HG02970 (cell line): ENCODE results near the gene FAM168A.

Experiments
- ATAC-seq: cut with Tn5 transposase; IDR thresholded peaks from one replicate; pipeline ENCODE4 v1.9.1; 2021; ENCODE audit warnings: mild to moderate bottlenecking, moderate library complexity, moderate number of reproducible peaks; ENCODE audit not compliant: unreplicated experiment, low FRiP score

Gene FAM168A

DNA sequence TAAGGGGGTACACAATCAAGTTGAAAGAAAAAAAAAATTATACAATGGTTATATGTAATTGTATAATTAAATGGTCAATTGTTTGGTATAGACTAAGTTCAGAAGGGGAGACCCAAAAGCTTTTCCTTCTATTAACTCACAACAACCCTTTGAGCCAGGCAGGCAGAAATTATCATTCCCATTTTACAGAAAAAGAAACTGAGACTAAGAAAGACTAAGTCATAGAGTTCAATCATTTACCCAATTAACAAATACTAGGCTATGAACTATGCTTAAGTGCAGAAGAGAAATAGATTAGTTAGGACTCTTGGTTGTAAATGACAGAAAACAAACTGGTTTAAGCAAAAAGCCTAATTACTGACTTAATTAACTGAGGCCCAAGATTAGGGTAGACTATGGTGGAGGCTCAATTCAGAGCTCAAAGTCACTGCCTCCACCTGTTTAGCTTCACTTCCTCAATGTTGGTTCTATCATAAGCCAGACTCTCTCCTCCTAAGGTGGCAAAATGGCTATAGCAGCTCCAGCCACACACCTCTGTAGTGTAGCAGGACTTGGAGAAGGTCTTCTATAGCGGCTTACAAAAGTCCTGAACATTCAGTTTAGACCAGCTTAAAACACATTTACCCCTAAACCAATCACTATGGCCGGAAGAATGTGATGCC, 34.2 kb downstream of the FAM168A start:
- ATAC-seq, result no peak

DNA sequence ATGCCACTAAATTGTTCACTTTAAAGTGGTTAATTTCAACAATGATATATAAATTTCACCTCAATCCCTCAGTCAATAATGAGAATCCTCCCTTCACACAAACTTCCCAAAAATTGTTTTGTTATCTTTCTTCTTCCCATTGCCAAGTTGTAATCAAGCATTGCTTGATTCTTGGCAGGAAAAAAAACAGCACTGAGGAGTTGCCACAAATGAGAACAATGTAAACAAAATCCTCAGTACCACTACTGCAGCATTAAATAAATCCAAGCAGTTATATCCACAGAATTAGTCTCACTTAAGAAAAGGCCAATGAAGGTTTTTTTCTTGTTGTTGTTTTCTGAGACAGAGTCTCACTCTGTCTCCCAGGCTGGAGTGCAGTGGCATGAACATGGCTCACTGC, 38.2 kb downstream of the FAM168A start:
- ATAC-seq, result no peak

DNA sequence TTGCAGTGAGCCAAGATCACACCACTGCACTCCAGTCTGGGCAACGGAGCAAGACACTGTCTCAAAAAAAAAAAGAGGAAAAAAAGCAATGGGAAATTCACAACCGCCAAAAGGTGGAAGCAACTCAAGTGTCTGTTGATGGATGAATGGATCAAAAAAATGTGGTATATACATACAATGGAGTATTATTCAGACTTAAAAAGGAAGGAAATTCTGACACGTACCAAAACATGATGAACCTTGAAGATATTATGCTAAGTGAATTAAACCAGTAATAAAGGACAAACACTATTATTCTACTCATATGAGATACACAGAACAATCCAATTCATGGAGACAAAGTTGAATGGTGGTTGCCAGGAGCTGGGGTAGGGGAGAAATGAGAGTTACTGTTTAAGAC, 40.9 kb downstream of the FAM168A start:
- no peak for ATAC-seq

DNA sequence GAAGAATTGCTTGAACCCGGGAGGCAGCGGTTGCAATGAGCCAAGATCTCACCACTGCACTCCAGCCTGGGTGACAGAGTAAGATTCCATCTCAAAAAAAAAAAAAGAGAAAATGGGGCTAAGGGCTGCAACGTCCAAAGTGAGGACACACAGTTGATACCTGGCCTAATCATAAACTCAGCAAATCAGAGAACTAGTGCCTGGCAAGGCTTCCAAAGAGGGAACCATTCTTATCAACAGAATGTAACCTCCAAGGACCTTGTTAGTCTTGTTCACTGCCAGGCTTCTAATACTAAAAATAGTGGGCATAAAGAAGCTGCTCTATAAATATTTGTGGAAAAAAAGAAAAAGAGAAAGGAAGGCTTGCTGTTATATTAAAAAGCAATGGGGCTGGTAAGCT, 42.3 kb downstream of the FAM168A start:
- no peak for ATAC-seq

DNA sequence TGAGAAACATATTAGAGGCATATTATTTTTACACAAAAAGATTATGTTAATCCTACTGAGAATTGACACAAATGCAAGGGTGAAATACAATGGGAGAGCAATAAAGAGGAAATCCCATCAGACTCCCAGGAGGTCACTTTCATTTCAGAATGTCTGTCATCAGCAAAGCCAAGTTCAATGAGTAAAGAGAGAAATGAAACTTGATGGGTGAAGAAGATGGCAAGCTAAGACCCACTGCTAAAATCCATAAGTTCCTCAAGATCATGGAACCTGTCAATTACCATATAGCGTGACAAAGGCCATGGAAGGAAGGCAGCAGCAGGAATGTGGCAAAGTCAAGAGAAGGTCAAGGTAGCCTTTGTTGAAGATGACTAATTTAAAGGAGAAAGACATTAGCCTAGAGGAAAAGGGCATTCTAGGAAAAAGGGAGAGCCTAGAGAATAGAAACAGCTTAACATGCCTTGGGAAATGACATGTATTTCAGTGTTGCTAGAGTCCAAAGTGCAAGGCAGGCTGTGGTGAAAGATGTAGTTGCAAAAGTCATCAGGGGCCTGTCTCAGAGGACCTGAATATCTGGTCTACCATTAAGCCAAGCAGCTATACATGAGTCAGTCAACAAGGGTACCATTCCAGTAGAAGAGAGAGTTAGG, 43.1 kb downstream of the FAM168A start:
- ATAC-seq, result no peak

DNA sequence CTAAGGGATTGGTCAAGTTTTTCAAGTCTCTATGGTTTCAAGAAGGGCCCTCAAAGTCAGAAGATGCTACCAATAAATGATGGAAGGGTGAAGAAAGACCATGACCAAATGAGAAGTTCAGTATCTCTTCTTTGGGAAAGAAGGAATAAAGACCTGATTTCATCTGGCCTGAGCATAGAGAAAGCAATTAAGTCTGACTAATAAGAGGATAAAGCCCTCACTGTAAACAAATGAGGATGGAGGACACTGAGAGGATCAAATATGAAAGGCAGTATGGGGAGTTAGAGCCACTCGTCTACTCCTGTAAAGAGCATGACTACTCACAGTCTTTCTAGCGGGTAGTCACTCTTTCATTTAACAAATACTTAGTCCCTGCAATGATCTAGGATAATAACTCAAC, 44.6 kb downstream of the FAM168A start:
- ATAC-seq, result no peak

DNA sequence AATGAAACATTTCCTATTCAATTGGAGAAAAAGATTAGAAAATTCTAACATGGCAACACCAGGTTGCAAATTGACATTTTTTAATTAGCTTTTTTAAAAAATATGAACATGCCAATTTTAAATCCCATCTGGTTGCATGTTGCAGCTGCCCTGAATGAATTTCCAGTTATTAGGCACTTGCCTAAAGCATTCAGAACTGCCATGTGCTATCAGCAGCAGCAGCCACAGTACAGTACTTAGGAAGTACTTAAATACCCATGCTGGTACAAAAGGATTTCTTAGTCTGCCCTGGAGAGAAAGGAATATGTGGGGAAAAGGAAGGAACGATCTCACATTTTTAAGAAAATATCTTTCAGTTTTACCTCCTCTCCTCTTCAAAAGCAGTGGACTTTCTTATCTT, 46.2 kb downstream of the FAM168A start:
- no peak for ATAC-seq

DNA sequence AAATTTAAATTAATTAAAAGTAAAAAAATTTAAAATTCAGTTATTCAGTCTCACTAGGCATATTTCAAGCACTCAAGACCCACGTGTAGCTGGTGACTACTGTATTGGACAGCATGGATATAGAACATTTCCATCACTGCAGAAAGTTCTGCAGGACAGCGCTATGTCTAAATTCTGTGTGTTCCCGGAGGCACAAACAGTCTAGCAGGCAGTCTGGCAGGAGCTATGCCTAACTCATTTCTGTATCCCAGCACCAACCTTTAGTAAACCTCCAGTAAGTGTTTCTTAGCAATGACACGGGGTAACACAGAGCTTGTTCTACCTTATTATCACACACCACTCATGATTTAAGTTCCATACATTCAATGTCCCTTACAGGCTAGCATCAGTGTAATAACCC, 48.5 kb downstream of the FAM168A start:
- ATAC-seq, result no peak

DNA sequence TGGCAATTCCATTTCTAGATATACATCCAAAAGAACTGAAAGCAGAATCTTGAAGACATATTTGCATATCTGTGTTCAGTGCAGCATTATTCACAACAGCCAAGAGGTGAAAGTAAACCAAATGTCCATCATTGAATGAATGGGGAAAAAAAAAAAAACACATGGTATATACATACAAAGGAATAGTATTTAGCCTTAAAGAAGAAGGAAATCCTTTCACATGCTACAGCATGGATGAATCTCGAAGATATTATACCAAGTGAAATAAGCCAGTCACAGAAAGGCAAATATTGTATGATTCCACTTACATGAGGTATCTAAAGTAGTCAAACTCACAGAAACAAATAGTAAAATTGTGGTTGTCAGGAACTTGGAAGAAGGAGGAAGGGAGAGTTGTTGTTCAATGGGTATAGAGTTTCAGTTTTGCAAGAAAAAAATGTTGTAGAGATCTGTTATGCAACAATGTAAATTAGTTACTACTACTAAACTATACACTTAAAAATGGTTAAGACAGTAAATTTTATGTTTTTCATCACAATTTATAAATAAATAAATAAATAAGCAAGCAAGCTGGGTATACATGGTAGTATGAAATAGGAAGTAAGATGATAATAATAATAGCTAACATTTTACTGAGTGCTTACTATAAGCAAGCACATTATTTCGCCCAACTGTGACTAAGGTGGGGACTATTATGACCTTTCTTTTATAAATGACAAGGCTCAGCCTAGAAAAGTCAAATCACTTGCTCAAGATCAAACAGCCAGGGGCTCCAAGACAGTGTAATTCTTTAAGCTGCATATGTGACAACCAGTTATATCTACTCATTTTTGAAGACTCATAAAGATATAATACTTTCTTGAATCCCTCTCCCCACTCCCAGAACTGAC, 50.0 kb downstream of the FAM168A start:
- no peak for ATAC-seq

DNA sequence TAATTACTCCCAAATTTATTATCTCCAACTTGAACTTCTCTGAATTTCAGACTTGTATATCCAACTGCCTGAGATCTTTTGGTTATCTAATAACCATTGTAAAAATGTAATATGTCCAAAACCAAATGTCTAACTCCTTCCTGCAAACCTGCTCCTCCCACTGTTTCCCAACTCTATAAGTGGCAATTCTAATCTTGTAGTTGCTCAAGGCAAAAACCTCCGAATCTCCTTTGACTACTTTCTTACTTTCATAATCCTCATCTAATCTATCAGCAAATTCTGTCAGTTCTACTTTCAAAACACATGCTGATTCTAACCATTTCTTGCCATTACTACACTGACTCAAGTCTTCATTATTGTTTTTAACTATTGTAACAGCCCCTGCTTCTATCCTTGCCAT, 55.7 kb downstream of the FAM168A start:
- no peak for ATAC-seq

DNA sequence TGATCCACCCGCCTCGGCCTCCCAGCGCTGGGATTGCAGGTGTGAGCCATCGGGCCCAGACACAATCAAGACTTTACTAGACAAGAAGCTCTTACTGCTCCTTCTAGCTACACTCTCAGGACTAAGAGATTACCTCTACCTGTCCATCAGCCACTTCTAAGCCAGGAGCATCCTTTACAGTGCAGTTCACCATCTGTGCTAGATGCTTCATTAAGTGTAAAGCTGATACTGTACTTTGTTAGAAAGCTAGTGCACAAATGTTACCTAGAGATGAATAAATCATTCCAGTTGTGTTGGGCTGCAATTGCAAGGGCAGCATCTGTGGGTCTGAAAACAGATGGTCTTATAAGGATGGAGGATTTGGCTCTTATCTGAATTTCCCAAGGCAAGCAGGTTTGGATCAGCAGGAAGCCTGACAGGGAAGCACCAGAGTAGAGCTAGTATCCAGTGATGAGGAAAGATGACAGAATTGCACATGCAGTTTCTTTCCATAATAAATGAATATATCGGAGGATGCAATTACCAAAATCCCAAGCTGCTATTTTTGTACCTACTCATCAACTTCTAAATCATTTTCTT, 58.3 kb downstream of the FAM168A start:
- no peak for ATAC-seq

DNA sequence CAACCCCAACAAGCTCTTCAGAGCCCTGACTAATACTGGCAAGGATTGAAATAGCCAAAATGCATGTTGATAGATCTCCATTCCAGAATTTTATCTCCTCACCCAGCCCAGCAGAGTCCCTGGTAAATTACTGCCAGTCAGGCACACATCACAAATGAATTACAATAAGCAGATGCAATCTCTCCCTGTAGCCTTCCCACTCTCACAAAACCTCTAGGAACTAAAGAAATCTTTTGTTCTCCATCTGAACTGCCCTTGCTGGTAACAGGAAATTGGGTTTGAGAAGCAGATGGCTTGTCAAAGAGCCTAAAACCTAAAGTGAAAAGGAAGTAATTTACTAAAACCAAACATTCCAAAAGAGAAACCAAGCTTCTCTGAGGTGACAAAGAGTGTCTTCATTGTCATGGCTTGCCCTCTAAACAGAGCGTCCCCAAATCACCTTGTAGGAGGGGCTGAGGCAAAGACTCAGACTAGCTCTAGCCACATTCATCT, 59.5 kb downstream of the FAM168A start:
- no peak for ATAC-seq

DNA sequence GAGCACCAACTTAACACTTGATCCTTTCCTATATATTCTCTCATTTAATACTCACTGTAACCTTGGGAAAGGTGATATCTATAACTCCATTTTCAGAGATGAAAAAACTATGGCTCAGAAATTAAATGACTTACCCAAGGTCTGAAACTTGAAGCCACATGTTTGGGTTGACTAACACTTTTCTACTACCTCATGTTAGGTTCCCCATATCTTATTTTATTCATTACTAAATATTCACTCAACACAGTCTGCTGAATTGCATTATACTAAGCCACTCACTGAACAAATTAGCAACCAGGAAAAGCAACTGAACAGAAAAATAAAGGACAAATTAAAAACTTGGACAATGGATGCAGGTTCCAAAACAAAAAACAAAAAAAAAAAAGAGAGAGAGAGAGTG, 59.9 kb downstream of the FAM168A start:
- ATAC-seq, result no peak

DNA sequence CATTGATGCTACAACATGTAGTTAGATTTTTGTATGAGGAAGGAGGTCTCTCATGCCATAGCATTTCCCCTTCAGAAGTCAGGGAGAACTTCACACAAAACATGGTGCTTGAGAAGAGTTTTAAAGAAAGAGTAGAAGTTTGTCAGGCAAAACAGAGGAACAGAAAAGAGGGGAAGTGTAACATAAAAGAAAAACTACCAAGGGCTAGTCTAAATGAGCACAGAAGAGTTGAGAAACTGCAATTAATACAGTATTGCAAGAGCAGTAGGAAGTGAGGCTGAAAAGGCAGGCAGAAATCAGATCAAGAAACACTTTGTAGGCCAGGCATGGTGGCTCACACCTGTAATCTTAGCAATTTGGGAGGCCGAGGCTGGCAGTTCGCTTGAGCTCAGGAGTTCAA, 61.0 kb downstream of the FAM168A start:
- no peak for ATAC-seq

DNA sequence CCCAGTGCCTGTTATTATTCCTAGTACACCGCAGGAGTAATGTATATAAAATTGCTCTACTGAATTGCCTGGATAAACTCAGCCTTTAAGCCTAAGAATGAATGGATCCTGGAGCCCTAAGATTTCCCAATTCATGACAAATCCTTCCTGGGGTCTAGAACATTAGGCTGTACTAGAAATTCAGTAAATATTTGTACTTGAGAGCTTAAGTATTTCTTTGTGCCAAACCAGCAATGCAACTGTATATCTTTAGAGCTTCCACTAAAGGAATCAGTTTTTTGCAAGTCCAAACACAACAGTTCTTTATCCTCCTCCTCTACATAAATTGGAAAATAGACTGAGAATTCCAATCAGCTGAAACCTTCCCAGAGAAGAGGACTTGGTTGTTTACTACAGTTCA, 65.6 kb downstream of the FAM168A start:
- ATAC-seq, result no peak

DNA sequence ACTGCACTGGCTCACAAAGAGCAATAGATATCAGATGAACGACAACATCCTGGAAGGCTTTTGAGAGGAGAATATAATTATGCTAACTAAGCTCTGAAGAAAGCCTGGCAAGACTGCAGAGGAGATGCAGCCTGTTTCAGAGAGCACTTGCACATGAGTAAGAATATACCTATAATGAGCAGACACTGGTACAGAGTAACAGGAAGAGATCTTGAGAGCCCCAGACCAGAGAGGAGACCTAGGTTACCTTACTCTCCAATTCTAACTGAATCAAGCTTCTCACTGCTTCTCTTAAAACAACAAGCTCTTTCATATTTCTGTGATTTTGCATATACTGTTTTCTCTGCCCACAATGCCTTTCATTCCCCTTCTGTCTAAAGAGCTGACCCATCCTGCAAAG, 66.5 kb downstream of the FAM168A start:
- ATAC-seq, result no peak

DNA sequence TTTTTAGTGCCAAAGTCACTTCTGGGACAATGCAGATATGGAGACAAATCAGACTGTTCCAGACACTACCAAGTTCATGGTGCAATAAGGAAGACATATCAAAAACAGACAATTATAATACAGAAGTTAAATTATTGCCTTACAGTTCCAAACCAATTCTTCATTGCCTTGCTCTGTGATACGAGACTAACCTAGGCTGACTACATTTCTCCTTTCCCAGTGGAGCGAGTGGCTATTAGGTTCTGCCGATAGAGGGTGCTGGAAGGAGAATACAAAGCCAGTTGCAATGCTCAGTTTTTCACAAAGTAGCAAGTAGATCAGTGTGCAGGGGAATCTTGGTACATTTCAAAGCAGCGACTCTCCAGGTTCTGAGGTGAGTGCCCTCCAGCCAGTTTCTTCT, 67.8 kb downstream of the FAM168A start:
- no peak for ATAC-seq

DNA sequence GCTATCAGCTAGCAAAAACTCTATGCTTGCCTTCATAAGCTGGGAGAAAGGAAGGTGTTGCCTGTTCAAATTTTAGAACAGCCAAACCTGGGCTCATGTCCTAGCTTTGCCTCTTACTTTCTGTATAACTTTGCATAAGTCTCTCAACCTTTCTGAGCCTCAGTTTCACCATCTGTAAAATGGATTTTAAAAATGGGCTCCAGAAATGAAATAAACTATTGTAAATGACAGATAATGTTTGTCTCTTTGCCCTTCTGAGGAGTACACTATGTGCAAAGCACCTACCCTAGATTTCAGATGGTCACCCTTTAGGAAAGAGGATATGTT, 68.7 kb downstream of the FAM168A start:
- ATAC-seq, result no peak

DNA sequence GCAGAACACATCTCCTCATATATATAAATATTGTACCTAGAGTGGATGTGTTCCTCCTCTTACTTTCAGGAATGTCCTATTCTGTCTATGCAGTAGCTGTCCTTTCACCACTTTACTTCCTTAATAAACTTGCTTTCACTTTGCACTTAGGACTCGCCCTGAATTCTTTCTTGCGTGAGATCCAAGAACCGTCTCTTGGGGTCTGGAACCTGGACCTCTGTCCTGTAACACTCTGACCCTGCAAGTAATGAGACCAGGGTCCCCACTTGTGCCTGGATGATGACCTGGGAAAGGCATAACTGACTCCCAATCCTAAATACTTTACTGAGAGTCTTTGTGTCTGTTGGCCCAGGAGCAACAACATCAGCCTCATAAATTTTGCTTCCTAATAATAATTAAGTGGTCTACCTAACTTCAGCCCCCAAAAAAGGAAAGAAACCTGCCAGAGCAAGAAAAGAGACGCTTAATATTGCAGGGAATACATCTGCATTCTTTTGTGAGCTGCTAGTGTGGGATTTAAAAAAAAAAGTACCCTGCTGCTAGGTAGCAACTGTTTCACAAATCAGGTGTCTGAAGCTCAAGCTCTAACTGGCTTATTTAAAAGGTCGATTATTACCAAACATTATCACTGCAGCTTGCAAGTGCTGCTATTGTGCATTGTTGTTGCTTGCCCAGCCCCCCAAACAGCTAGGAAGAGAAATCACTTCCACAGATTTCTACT, 69.3 kb downstream of the FAM168A start:
- no peak for ATAC-seq

DNA sequence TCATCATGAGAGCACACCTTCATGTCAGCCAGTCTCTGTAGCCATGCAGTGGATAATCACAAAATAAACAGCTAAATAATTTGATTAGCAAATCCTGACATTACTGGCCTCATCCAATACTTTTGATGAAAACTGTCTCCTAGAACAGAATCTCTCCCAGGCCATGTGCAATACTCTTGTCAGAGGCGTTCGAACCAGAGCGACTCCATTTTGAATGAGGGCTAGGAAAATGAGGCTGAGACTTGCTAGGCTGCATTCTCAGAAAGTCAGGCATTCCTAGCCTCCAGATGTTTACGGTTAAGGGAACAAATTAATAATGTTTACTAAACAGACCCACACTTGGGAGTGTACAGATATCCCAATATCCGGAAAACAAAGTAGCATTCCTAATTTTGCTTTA, 69.9 kb downstream of the FAM168A start:
- no peak for ATAC-seq

DNA sequence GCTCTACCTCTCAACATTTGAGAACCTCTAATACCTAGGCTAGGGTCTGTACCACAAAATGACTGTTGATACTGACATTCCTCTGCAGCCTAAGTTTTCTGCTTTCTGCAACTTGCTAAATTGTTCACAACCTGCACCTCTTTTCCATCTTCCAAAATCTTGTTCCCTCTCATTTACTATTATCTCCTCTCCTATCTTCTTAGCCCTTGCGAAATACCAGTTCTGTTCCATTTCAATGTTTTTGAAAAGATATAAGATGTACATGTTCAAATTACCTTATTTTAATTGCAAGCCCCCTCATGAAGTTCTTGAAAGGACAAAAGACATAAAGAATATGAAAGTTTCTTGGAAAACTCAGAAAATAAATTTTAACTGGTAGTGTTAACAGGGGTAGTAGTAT, 72.3 kb downstream of the FAM168A start:
- ATAC-seq, result no peak
